ENCODE results near the gene OR8B8.
"Not testable (repeated sequence)": the region's sequence is repeated elsewhere in the genome, so short reads cannot be mapped to it uniquely, and the experiment has no call there.

The OR8B8 gene

DNA sequence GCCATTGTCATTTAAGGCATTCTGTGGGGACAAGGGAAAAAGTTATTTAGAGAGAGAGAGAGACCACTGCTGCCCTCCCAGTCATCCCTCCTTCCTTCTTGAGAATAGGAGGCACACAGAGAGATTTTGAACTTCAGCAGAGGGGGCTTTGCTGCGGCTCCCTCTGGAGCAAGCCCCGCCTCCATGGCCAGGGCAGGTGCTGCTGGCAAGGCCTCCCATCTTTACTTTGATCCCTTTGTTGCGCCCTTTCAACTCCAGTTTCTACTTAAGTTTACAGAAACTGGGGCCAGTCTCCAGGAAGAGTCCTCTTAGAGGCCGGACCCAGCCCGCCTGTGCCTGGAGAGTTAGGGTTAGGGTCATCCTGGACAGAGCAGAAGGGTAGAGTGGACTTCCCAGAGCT lies 4.4 kb downstream of the OR8B8 start:
- DNase-seq, result no peak

DNA sequence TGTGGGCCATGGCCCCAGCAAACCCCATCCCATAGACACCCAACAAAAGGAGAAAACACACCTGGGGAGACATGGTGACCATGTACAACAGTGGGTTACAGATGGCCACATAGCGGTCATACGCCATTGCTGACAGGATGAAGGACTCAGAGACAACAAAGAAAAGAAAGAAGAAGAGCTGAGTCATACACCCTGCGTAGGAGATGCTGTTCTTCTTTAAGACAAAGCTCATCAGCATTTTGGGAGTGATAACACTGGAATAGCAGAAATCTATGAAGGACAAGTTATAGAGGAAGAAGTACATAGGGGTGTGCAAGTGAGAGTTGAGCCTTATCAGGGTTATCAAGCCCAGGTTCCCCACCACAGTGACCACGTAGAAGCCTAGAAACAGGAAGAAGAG lies 4.9 kb downstream of the OR8B8 start:
- no peak for DNase-seq

DNA sequence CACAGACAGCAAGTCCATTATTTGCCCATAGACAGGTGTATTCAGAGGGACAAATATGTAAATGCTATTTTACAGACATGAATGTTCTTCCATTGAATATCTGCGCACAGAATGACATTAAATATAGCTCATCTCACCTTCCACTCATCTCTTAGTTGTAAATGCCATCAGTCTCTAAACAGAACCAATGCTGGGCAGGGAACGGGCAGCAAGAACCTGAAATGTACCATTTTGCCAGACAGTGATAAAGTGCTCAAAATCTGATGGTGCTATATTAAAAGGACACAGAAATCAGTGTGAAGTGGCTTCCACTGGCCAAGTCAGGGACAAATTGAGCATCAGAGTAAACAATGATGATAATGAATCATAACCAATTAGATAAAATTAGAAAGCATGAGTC lies 10.8 kb downstream of the OR8B8 start:
- no peak for DNase-seq

DNA sequence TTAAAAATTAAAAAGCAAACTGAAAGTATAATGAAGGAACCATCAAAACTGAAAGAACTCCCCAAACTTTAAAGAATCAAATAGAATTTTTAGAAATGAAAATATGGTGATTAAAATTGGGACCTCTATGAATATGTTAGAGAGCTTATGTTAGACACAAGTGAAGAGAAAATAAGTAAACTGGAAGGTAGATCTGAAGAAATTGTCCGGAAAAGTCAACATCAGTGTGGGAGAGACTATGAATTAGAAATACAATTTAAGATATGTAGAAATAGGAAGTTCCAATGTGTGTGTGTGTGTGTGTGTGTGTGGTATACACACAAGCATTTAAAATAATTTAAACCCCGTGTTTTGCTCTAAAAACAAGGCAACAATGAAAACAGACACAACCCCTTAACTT lies 15.9 kb downstream of the OR8B8 start:
- DNase-seq, result no peak

DNA sequence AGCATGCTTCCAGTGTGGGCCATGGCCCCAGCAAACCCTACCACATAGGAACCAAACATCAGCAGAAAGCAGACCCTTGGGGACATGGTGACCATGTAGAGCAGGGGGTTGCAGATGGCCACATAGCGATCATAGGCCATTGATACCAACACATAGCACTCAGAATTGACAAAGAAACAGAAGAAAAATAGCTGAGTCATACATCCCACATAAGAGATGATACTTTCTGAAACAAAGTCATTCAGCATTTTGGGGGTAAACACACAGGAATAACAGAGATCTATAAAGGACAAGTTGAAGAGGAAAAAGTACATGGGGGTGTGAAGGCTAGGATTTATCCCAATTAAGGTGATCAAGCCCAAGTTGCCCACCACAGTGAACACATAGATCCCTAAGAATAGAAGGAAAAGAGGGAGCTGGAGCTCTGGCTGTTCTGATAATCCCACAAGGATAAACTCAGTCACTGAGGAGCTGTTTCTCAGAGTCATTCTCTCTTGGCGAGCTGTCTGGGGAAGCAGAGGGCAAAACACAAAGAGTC lies 21.0 kb downstream of the OR8B8 start, which contains the start of gene OR8B4:
Gene OR8B4, minus strand, starts transcription at position 488 of the 538 bp plus-strand sequence. Its CDS starts 0 bp downstream, at position 488.
- no peak for DNase-seq

DNA sequence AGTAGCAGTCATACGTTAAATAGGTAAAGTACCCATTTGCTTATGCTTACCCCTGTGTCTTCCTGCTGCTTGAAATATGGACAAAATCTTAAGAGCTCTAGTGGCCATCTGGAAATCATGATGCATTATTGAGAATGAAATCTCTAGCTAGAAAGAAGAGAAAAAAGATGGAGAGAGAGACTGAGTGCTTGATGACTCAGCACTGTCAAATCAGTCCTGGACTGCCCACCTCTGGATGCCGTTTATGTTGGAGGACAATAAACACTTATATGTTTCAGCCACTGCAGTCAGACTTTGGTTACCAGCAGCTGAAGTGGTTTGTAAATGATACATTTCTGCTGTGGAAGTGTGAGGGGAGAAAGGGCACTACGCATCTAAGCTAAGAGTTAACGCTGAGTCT lies 24.5 kb downstream of the OR8B8 start:
- no peak for DNase-seq

DNA sequence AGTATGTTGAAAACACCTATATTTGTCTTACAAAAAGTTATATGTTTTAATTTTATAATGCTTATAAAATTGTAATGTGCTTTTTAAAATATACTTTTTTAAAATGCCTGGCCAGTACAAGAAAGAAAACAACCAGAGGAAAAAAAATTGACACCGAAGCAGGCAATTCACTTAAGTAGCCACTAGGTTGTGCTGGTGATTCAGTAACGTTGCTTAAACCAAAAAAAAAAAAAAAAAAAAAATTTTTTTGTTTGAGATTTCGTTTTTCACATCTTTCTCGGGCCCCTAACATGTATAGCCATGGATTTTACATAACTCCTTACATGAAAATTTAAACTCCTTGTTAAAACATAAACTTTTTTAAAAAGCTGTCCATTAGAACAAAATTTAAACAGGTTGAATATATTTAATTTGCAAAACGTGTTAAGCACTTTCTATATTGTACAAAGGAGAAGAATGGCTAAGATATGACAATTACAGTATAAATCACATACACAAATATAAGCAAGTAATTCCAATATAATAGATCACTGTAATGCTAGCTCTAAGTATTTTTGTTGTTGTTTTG lies 30.1 kb downstream of the OR8B8 start:
- peak; percentile 63 for DNase-seq

DNA sequence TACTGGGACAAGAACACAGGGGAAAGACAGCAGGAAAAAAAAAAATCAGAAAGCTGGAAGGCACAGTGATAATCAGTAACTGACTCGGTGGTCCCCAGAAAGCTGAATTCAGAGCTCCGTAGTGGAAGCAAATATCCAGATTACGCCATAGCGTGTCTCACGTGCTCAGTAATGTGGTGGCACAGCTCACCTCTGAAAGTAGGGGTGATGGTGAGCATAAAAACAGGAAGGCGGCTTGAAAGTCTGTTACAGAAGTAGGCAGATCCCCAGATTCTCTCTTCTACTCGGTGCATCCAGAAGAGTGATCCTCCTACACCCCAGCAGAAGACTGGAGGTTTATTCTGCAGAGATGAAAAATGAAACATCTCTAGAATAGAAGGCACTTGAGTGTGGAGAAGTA lies 35.6 kb downstream of the OR8B8 start:
- no peak for DNase-seq

DNA sequence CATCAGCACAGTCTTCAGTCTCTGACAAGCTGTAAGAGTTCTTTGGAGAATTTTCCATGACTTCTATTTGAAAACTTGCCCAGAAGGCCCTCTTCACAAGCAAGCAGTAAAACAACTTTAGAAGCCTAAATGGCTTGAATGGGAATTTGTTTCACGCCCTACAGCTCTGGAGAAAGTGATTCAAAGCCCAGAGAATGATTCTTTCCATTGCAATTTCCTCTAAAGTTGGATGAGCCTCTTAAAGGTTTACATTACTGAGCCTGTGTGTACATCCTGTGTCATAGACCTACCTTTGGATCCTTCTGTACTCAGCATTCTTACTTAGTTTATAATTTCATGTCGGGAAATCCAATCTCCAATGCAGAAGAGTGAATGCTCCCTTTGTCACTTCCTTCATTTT lies 39.9 kb downstream of the OR8B8 start:
- DNase-seq, result no peak

DNA sequence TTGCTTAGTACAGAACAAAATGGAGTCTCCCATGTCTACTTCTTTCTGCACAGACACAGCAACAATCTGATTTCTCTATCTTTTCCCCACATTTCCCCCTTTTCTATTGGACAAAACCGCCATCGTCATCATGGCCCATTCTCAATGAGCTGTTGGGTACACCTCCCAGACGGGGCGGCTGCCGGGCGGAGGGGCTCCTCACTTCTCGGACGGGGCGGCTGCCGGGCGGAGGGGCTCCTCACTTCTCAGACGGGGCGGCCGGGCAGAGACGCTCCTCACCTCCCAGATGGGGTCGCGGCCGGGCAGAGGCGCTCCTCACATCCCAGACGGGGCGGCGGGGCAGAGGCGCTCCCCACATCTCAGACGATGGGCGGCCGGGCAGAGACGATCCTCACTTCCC lies 42.3 kb downstream of the OR8B8 start:
- DNase-seq, result not testable (repeated sequence)

DNA sequence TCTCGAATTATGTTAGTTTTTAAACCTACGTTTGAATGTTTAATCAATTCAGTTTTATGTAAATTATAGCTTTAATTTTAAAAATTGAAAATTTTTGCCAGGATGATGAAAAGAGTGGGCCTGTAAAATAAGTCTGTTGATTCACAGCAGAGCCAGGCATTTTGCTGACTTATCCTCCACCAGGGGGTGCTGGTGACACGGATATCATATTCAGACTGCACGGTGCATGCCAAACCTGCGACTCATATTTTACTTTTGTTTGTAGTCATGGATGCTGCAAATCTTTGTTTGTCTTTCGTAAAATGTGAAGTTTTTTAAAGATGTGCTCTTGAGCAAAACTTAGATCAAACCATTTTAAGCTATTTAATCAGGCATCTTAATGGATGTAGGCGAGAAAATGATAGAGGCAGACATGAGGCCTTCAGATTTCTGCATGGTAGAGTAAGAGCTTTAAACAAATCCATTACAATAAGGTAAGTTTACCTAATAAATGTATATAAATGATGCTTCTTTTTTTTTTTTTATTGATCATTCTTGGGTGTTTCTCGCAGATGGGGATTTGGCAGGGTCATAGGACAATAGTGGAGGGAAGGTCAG lies 43.1 kb downstream of the OR8B8 start:
- peak; percentile 75 for DNase-seq

DNA sequence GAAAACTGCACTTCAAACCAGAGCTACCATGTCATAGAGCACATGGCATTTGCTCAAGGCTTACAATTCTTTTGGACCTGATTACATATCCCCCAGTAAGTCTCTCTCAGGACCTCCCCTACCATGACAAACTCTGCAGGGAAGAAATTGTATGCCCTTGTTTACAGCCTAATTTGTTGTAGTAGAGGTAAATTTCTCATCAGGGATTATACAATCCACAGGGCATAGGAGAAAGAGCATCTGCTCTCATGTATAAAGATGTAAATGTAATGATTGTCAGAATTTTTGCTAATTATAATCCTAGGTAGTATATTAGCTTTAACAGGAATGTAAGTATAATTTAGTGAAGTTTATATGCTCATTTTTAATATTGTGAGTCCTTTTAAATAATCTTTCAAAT lies 46.6 kb downstream of the OR8B8 start, which contains the start of gene OR8B3:
Gene OR8B3, minus strand, starts transcription at position 101 of the 400 bp plus-strand sequence. CDS start 1,673 bp downstream, outside the sequence.
- DNase-seq, result no peak

DNA sequence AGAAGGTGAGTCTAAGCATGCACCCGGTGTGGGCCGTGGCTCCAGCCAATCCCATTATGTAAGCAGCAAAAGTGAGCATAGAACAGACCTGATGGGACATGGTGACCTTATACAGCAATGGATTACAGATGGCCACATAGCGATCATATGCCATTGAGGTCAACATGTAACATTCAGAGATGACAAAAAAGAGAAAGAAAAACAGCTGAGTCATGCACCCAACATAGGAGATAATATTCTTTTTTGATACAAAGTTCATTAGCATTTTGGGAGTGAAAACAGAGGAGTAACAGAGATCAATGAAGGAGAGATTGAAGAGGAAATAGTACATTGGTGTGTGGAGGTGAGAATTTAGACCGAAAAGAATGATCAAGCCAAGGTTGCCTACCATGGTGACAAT lies 48.6 kb downstream of the OR8B8 start:
- not testable (repeated sequence) for DNase-seq

DNA sequence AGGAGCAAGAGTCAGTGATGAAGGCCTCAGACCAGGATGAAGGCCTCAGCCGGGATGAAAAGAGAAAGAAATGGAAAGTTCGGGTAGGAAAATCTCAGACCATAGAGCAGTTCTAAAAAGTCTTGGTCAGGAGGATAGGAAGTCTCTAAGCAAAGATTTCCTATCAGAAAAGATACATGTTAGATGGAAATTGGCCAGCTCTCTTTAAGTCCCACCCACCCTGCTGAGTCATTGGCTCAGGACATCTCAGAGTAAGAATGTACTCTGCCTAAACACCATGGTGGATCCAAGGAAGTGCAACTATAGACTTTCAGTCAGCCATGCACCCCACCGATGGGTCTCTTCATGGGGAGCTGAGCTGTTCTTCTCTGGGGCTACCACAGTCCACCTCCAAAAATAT lies 51.1 kb downstream of the OR8B8 start:
- DNase-seq, result no peak

All from NCI-H526 treated with DMSO at 0.1 percent for 48 hours (cell line).